ENCODE data around the gene SNX3. TPM values are rescaled to one million over a fixed set of nuclear protein-coding genes. Genes with fewer than 3 reads are reported as not detected.
A peak's percentile ranks its signal among the peaks of the same experiment; 100 is the strongest.

The SNX3 gene
- total RNA-seq, 1 experiment from 2014 or later = 61.7 TPM

DNA sequence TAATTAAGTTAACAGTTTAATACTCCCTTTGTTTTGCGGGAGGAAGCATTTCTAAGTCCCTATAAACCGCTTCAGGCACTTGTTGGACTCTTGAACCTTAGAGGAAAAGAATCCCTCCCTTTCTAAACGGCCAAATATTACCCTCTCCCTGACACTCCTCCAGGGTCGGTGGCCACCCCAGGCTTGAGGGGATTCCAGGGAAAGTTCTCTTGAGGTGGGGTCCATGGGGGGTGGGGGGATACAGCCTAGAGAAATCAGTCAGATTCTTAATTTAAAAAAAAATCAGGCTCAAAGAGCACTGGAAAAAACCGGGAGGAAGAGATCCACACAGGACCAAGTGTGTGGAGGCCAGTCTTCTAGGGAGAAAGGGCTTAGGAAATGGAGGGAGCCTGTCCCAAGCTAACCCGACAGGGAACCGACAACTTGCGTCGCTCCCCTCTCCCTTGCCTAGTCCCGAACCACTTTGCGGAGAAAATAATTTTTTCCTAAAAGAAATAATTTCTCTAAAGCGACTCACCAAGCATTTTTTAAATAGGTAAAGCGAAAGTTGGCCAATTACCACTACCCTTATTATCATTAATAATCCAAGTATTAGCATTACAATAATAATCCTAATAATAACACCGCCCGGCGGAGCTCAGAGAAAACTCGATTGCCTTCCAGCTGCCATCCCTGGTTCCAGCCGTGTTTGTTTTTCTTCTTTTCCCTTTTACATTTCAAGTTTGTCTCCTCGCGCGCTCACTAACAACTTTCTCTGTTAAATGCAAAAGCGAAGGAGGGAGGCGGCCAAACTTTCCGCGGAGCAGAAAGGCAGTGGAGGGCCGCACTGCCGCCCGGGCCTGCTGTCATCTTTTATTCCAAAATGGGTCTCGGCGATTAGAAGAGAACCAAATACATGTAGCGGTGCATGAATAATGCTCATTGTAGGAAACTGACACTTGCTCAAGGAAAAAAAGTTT lies 90.2 kb downstream of the SNX3 start:
- DNase-seq (ENCODE audit: low spot score) = no peak

GRCh38 chr6:108169464-108170331 lies 91.1 kb downstream of the SNX3 start:
- no peak for DNase-seq (ENCODE audit: low spot score)

- no peak for DNase-seq (ENCODE audit: low spot score)
Measured at GRCh38 chr6:108168501-108169463, 92.1 kb downstream of the SNX3 start.

DNA sequence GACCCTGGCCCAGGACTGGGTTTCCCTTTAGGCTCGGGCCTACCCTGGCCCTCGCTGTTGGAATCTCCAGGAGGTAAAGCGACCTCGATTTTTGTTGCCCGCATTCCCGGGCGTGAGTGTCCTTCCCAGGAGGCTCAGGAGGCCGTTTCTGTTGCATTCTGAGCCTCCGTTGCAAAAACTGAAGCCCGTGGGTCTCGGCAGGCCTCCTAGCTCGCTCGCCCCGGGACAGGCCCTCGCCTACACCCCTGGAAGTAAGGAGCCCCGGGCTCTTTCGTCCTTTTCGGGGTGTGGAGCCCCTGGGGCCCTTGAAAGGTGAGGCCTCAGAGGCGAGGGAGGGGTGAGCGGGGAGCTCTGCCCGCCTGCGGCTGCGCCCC lies 92.8 kb downstream of the SNX3 start:
- DNase-seq (ENCODE audit: low spot score) = no peak

- DNase-seq (ENCODE audit: low spot score) = no peak
Measured at GRCh38 chr6:108167449-108168089, 93.3 kb downstream of the SNX3 start.

DNA sequence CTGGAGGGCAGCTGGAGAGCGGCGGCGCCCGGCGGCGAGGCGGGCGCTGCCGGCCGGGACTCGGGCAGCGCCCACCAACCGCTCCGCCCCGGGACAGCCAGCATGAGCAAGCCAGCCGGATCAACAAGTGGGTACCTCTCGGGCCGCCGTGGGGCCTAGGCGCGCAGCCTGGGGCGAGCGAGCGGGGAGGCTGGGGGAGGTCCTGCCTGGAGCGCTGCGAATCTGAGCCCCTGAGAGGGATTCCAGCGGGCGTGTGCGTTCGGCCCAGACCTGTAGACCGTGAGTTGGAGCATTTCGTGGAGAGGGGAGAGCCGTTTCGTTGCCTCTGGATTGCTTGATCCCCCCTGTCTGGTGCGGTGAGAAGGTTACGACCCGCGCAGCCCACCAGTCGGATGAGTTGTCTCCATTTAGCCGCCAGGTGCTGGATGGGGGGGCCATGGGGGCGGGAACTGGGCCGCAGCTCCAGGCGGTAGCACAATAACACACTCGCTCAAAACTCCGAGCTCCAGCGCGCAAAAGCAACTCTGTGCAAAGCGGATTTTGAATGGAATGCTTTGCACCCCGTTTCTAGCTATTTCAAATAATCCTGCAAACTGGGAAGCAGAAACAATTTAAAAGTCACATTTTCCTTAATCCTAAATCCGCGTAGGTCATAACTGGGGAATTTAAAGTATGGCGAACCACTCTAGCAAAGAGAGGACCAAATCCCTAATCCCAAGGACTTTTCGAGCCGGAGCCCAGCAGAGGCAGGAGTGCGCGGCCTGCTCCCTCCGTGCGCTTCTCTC lies 94.0 kb downstream of the SNX3 start:
- DNase-seq (ENCODE audit: low spot score) = no peak

- no peak for DNase-seq (ENCODE audit: low spot score)
Measured at GRCh38 chr6:108165714-108166663, 94.9 kb downstream of the SNX3 start, which contains the start of gene NR2E1. NR2E1 (plus strand) TSS chr6:108166022; CDS start chr6:108166766, 744 bp downstream.

- no peak for DNase-seq (ENCODE audit: low spot score)
Measured at GRCh38 chr6:108164815-108165706, 95.8 kb downstream of the SNX3 start.

GRCh38 chr6:108164543-108164814 lies 96.4 kb downstream of the SNX3 start:
- no peak for DNase-seq (ENCODE audit: low spot score)

- no peak for DNase-seq (ENCODE audit: low spot score)
Measured at GRCh38 chr6:108163644-108164542, 96.9 kb downstream of the SNX3 start.

DNA sequence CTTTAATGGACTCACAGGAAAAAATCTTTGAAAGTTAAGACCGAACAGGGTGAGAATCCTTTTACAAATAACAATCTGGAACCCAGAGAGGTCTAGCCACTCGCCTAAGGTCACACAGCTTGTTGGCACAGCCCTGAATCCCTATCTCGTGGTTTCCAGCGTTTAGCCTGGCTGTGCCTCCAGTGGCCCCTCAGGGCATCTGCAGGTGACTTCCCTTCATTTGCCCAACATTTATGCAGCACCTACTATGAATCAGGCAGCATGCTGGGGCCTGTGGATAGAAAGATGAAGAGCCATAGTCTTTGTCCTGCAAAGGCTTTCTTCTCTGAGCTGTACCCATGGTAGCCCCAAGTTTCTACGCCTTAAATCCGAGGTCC lies 97.6 kb downstream of the SNX3 start:
- peak; percentile 15 for DNase-seq (ENCODE audit: low spot score)

GRCh38 chr6:108161724-108162282 lies 99.0 kb downstream of the SNX3 start:
- no peak for DNase-seq (ENCODE audit: low spot score)

All from HT-29 (cell line).